Measurements from ENCODE around the gene SLC12A7.

The SLC12A7 gene

DNA sequence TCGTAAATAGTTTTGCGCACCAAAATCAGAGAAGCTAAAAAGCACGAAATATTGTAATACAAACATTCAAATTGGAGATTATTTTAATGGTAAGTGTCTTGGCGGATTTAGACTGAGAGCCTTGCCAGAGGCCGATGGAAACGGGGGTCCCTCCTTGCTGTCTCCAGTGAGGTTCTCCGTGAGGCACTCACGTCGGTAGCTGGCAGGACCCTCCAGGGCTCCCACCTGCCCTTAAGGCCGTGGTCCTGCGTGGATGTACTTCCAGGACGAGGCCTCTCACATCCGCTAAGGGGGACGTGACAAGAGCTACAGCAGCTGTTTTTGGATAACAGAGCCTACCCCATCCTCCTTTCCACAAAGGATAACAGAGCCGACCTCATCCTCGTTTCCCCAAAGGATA, 95.4 kb downstream of the SLC12A7 start:
- no peak for TF ChIP-seq ZFX (IDR thresholded peaks at IDR 0.05)
- TF ChIP-seq, protein P1, sequence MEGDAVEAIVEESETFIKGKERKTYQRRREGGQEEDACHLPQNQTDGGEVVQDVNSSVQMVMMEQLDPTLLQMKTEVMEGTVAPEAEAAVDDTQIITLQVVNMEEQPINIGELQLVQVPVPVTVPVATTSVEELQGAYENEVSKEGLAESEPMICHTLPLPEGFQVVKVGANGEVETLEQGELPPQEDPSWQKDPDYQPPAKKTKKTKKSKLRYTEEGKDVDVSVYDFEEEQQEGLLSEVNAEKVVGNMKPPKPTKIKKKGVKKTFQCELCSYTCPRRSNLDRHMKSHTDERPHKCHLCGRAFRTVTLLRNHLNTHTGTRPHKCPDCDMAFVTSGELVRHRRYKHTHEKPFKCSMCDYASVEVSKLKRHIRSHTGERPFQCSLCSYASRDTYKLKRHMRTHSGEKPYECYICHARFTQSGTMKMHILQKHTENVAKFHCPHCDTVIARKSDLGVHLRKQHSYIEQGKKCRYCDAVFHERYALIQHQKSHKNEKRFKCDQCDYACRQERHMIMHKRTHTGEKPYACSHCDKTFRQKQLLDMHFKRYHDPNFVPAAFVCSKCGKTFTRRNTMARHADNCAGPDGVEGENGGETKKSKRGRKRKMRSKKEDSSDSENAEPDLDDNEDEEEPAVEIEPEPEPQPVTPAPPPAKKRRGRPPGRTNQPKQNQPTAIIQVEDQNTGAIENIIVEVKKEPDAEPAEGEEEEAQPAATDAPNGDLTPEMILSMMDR (conservative IDR thresholded peaks at IDR 0.05): no peak
- no peak overlapping the region for H3K27ac ChIP-seq

DNA sequence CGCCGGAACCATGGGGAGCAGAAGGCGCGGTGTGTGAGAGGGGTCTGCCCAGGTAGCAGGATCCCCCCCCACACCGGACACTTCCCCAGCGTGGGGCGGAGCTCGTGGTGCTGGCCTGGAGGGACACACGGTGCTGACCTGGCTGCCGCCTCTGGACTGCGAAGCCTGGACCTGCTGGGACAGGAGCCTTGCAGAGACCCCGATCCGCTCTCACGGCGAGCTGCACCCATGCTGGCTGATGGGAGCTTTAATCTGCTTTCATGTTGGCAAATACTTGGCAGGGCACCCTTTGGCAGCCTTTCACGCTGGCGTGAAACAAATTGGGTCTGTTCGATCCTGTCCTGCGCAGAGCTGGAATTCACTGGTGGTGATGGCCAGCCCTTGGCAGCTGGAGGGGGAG, 95.8 kb downstream of the SLC12A7 start:
- TF ChIP-seq ZFX (IDR thresholded peaks at IDR 0.05): no peak
- TF ChIP-seq, protein P1 (conservative IDR thresholded peaks at IDR 0.05): no peak
- no peak overlapping the region for H3K27ac ChIP-seq

- no peak for TF ChIP-seq ZFX (IDR thresholded peaks at IDR 0.05)
- no peak overlapping the region for H3K27ac ChIP-seq
Observed at GRCh38 chr5:1015507-1015906, 96.4 kb downstream of the SLC12A7 start.

GRCh38 chr5:1014781-1015221, 97.1 kb downstream of the SLC12A7 start:
- H3K27ac ChIP-seq: no peak overlapping the region
- TF ChIP-seq, protein P1 (conservative IDR thresholded peaks at IDR 0.05): no peak; the same call in 1 of the 2 replicates
- no peak for TF ChIP-seq ZFX (IDR thresholded peaks at IDR 0.05)

- TF ChIP-seq, protein P1 (conservative IDR thresholded peaks at IDR 0.05): no peak
- no peak for TF ChIP-seq ZFX (IDR thresholded peaks at IDR 0.05)
- H3K27ac ChIP-seq: no peak overlapping the region
Observed at GRCh38 chr5:1014346-1014745, 97.5 kb downstream of the SLC12A7 start.

- H3K27ac ChIP-seq: no peak overlapping the region
- TF ChIP-seq, protein P1 (conservative IDR thresholded peaks at IDR 0.05): no peak
- TF ChIP-seq ZFX (IDR thresholded peaks at IDR 0.05): no peak
Observed at GRCh38 chr5:1013948-1014301, 97.9 kb downstream of the SLC12A7 start.

GRCh38 chr5:1013238-1013947, 98.5 kb downstream of the SLC12A7 start:
- TF ChIP-seq, protein P1 (conservative IDR thresholded peaks at IDR 0.05): no peak
- no peak for TF ChIP-seq ZFX (IDR thresholded peaks at IDR 0.05)
- H3K27ac ChIP-seq: no peak overlapping the region

GRCh38 chr5:1012900-1013237, 99.0 kb downstream of the SLC12A7 start:
- TF ChIP-seq, protein P1 (conservative IDR thresholded peaks at IDR 0.05): no peak
- no peak for TF ChIP-seq ZFX (IDR thresholded peaks at IDR 0.05)
- H3K27ac ChIP-seq: no peak overlapping the region
